Activated CD4-positive, alpha-beta T cell treated with anti-CD3 and anti-CD28 coated beads, Interleukin-10, Interleukin-2, amounts not matched to agents 100 ng/mL and 50 ng/mL, durations not matched to agents 16 hours and 8 hours (primary cell): ENCODE data around the gene CUEDC1.
A peak's percentile ranks its signal among the peaks of the same experiment; 100 is the strongest.

Source experiments
- DNase-seq: peaks from one replicate; pipeline ENCODE4 v3.0.0-alpha.2; 2020

Gene CUEDC1

GRCh38 chr17:57957120-57957850 lies 2.1 kb upstream of the CUEDC1 start:
- DNase-seq = no peak

GRCh38 chr17:57956291-57957119 lies 1.3 kb upstream of the CUEDC1 start:
- DNase-seq = peak; percentile 63

GRCh38 chr17:57954397-57955182 lies 622 bp downstream of the CUEDC1 start:
- DNase-seq = no peak

- no peak for DNase-seq
Observed at GRCh38 chr17:57953705-57954396, 1.4 kb downstream of the CUEDC1 start.

- DNase-seq = no peak
Observed at GRCh38 chr17:57953219-57953618, 2.0 kb downstream of the CUEDC1 start.

GRCh38 chr17:57949649-57950048 lies 5.6 kb downstream of the CUEDC1 start:
- DNase-seq = no peak

GRCh38 chr17:57948555-57949420 lies 6.4 kb downstream of the CUEDC1 start:
- DNase-seq = peak; percentile 22

- DNase-seq = no peak
Observed at GRCh38 chr17:57948169-57948554, 7.0 kb downstream of the CUEDC1 start.

GRCh38 chr17:57947369-57947768 lies 7.8 kb downstream of the CUEDC1 start:
- DNase-seq = no peak

GRCh38 chr17:57946798-57947358 lies 8.3 kb downstream of the CUEDC1 start:
- DNase-seq = peak; percentile 68

GRCh38 chr17:57945996-57946797 lies 9.0 kb downstream of the CUEDC1 start:
- DNase-seq = no peak

GRCh38 chr17:57944908-57945307 lies 10.3 kb downstream of the CUEDC1 start:
- no peak for DNase-seq

GRCh38 chr17:57943645-57944044 lies 11.6 kb downstream of the CUEDC1 start:
- DNase-seq = no peak

- no peak for DNase-seq
Observed at GRCh38 chr17:57943140-57943539, 12.1 kb downstream of the CUEDC1 start.

- DNase-seq = no peak
Observed at GRCh38 chr17:57941384-57942370, 13.5 kb downstream of the CUEDC1 start.

- no peak for DNase-seq
Observed at GRCh38 chr17:57940653-57941329, 14.4 kb downstream of the CUEDC1 start.

GRCh38 chr17:57940231-57940630 lies 15.0 kb downstream of the CUEDC1 start:
- DNase-seq = no peak

GRCh38 chr17:57939797-57940196 lies 15.4 kb downstream of the CUEDC1 start:
- no peak for DNase-seq

- no peak for DNase-seq
Observed at GRCh38 chr17:57938061-57938502, 17.1 kb downstream of the CUEDC1 start.
